SU-DHL-6 (cell line): ENCODE results near the gene CRYBG1.

Experiments used
- H2AFZ ChIP-seq: fragments of 200-600 bp; sonication (generic); 2 replicates; pipeline ENCODE4 v1.6.1; 2014; ENCODE audit warnings: low read depth, mild to moderate bottlenecking, moderate library complexity, mixed read lengths, antibody characterized with exemption, low read length; ENCODE audit not compliant: severe bottlenecking
- H3F3A ChIP-seq: fragments of 200-600 bp; shearing (Covaris generic); 2 replicates; pipeline ENCODE4 v1.6.0; 2016; ENCODE audit warnings: antibody characterized with exemption, mild to moderate bottlenecking; ENCODE audit not compliant: insufficient read depth
- H3K27ac ChIP-seq: fragments of 200-600 bp; sonication (generic); 2 replicates; pipeline ENCODE4 v1.5.1; 2016; ENCODE audit warnings: low read depth, mild to moderate bottlenecking, low read length, moderate library complexity, mixed read lengths
- H3K27me3 ChIP-seq: fragments of 200-600 bp; sonication (generic), shearing (Covaris generic); 2 replicates; pipeline ENCODE4 v1.6.0; 2014; ENCODE audit warnings: mild to moderate bottlenecking, low read length
- H3K36me3 ChIP-seq: fragments of 200-600 bp; sonication (generic); 2 replicates; pipeline ENCODE4 v1.6.1; 2014; ENCODE audit warnings: mild to moderate bottlenecking, low read length, mixed read lengths
- H3K4me2 ChIP-seq: fragments of 300-600, 200-600 bp; shearing (Covaris generic), sonication (generic); 2 replicates; pipeline ENCODE4 v1.6.0; 2014; ENCODE audit warnings: low read length, low read depth, mild to moderate bottlenecking; ENCODE audit not compliant: poor library complexity, severe bottlenecking
- H3K4me3 ChIP-seq: fragments of 200-600 bp; sonication (generic); 2 replicates; pipeline ENCODE4 v1.5.1; 2014; ENCODE audit warnings: antibody characterized with exemption, low read length, mild to moderate bottlenecking, mixed read lengths; ENCODE audit not compliant: insufficient read depth, poor library complexity, severe bottlenecking
- H3K79me2 ChIP-seq: fragments of 200-600 bp; sonication (generic); 2 replicates; pipeline ENCODE4 v1.6.1; 2014; ENCODE audit warnings: mild to moderate bottlenecking, low read length, moderate library complexity; ENCODE audit not compliant: insufficient read depth
- H3K9ac ChIP-seq: fragments of 200-600 bp; sonication (generic); 2 replicates; pipeline ENCODE4 v1.7.0; 2014; ENCODE audit warnings: mild to moderate bottlenecking, low read length
- H3K9me2 ChIP-seq: fragments of 200-600 bp; sonication (generic); replicated peaks from 2 replicates; pipeline ENCODE4 v1.6.1; 2014; ENCODE audit warnings: low read length; ENCODE audit not compliant: insufficient read depth
- H3K9me3 ChIP-seq: fragments of 200-600 bp; sonication (generic); 2 replicates; pipeline ENCODE4 v1.6.1; 2014; ENCODE audit warnings: low read length, mixed read lengths; ENCODE audit not compliant: insufficient read depth
- H4K20me1 ChIP-seq: fragments of 200-600 bp; sonication (generic); 2 replicates; pipeline ENCODE4 v1.6.1; 2014; ENCODE audit warnings: low read depth, mild to moderate bottlenecking, antibody characterized with exemption, low read length, moderate library complexity, mixed read lengths
- EZH2phosphoT487 ChIP-seq: fragments of 200-600 bp; sonication (generic), shearing (Covaris generic); conservative IDR thresholded peaks from 2 replicates; pipeline ENCODE4 v1.6.1; 2018; ENCODE audit warnings: mild to moderate bottlenecking, antibody characterized with exemption, low read length, moderate library complexity, mixed read lengths
- TF ChIP-seq, protein P1 (sequence below): fragments of 200-600 bp; sonication (generic); IDR thresholded peaks from one replicate; pipeline ENCODE4 v1.5.1; 2017; ENCODE audit warnings: antibody characterized with exemption, mild to moderate bottlenecking, low read length, moderate library complexity; ENCODE audit not compliant: insufficient read depth, poor library complexity, severe bottlenecking

Gene CRYBG1

DNA sequence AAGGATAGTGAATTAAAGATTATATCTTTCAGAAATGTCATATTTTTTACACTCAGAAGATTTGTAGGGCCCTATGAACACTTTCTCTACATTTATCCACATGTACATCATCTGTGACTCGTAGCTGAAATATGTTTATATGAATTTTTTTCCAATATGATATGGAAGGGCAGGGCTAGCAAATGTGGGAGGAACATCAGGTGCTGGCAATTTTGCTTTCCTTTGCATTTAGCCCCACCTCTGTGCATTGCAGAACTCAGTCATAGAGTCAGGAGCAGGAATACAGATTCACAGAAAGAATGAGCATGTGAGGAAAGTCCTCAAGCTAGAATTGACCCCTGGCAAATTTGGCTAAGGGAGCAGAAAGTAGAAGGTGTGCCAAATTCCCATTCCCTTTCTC lies 129.9 kb downstream of the CRYBG1 start:
- H3K4me3 ChIP-seq: no peak overlapping the region
- no peaks in the 10 kb centered on the region for H3K9me3 ChIP-seq
- H4K20me1 ChIP-seq: no peaks in the 10 kb centered on the region
- H3K79me2 ChIP-seq: no peaks in the 10 kb centered on the region
- H2AFZ ChIP-seq: no peak overlapping the region
- H3K9me2 ChIP-seq: no peaks in the 10 kb centered on the region
- H3K27me3 ChIP-seq: no peaks in the 10 kb centered on the region; the same call in 1 of the 2 replicates
- TF ChIP-seq, protein P1, sequence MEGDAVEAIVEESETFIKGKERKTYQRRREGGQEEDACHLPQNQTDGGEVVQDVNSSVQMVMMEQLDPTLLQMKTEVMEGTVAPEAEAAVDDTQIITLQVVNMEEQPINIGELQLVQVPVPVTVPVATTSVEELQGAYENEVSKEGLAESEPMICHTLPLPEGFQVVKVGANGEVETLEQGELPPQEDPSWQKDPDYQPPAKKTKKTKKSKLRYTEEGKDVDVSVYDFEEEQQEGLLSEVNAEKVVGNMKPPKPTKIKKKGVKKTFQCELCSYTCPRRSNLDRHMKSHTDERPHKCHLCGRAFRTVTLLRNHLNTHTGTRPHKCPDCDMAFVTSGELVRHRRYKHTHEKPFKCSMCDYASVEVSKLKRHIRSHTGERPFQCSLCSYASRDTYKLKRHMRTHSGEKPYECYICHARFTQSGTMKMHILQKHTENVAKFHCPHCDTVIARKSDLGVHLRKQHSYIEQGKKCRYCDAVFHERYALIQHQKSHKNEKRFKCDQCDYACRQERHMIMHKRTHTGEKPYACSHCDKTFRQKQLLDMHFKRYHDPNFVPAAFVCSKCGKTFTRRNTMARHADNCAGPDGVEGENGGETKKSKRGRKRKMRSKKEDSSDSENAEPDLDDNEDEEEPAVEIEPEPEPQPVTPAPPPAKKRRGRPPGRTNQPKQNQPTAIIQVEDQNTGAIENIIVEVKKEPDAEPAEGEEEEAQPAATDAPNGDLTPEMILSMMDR: no peak
- TF ChIP-seq EZH2phosphoT487: no peak
- no peak overlapping the region for H3K9ac ChIP-seq
- H3K4me2 ChIP-seq: no peak overlapping the region
- no peaks in the 10 kb centered on the region for H3F3A ChIP-seq
- H3K27ac ChIP-seq: no peak overlapping the region
- no peaks in the 10 kb centered on the region for H3K36me3 ChIP-seq

DNA sequence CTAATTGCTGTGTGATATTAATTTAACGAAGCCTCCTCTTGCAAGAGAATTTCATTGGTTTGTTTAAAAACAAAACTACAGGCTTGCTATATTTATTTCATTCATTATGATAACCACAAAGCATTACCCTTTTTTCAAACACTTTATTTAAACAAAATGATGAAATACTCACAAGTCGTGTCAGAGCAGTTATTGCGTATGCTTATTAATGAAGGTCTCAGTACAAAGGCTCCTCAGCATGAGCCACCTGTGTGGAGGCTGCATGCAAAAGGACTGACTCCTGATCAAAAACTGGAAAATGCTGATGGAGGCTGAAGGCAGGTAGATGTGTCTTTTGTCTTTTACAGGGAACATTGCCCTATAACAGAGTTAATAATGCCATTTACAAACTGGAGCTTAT lies 130.5 kb downstream of the CRYBG1 start:
- Histone ChIP-seq H3K9me2 (no peaks in the 10 kb centered on the region), H3K9me3 (no peaks in the 10 kb centered on the region), H3K27me3 (no peaks in the 10 kb centered on the region; the same call in 1 of the 2 replicates), H2AFZ (no peak overlapping the region), H4K20me1 (no peaks in the 10 kb centered on the region), H3K79me2 (no peaks in the 10 kb centered on the region), H3K9ac (no peak overlapping the region), H3K27ac (no peak overlapping the region), H3K4me2 (no peak overlapping the region), H3F3A (no peaks in the 10 kb centered on the region), H3K4me3 (no peak overlapping the region), H3K36me3 (no peaks in the 10 kb centered on the region)
- TF ChIP-seq, protein P1: no peak
- TF ChIP-seq EZH2phosphoT487: no peak

DNA sequence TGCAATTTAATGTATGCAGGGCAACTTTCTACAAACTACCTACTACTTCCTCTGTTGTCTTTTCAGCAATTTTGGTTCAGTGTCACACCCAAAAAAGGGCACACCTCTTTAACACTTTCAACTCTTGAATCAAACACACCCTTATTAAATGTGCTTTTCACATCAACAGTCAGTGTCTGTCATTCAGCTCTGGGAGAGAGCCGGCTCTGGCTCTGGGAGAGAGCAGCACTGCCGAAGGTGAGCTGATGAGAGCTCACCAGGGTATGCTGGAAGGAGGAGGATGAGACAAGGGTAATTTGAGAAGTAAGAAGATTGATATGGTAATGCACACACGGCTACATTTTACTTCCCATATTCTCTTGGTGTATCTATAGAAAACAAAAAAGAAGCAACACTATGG lies 134.5 kb downstream of the CRYBG1 start:
- Histone ChIP-seq H3K9me2 (no peaks in the 10 kb centered on the region), H4K20me1 (no peaks in the 10 kb centered on the region), H3K4me2 (no peak overlapping the region), H3K79me2 (no peaks in the 10 kb centered on the region), H3K27me3 (no peaks in the 10 kb centered on the region; the same call in 1 of the 2 replicates), H3K4me3 (no peak overlapping the region), H3F3A (no peaks in the 10 kb centered on the region), H3K27ac (no peak overlapping the region), H2AFZ (no peak overlapping the region), H3K9ac (no peak overlapping the region), H3K36me3 (no peaks in the 10 kb centered on the region), H3K9me3 (no peaks in the 10 kb centered on the region)
- no peak for TF ChIP-seq EZH2phosphoT487
- TF ChIP-seq, protein P1: no peak
